NCI-H1417 (cell line): ENCODE data around the gene UST.
"Not testable (repeated sequence)": the region's sequence is repeated elsewhere in the genome, so short reads cannot be mapped to it uniquely, and the experiment has no call there.

Source experiments
- DNase-seq, 3 experiments: peaks; one replicate each; lab custom pipeline; 2025; lab: John Stamatoyannopoulos, UW

UST gene

DNA sequence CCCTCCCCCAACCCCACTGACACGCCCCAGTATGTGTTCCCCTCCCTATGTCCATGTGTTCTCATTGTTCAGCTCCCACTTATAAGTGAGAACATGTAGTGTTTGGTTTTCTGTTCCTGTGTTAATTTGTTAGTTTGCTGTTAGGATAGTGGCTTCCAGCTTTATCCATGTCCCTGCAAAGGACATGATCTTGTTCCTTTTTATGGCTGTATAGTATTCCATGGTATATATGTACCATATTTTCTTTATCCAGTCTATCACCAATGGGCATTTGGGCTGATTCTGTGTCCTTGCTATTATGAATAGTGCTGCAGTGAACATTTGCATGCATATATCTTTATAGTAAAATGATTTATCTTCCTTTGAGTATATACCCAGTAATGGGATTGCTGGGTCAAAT is 259.4 kb downstream of the UST start:
- not testable (repeated sequence) for DNase-seq

DNA sequence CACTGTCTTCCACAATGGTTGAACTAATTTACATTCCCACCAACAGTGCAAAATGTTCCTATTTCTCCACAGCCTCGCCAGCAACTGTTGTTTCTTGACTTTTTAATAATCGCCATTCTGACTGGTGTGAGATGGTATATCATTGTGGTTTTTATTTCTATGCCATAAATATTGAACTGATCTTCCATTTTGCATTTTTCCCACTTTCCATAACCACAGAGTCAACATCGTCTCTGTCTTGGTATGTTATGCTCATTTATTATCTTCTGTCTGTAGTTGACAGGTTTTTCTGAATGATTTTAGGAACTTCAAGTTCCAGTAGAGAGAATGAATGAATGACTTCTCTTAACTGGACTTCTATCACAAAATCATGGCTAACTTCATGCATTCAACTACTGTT is 259.8 kb downstream of the UST start:
- no peak for DNase-seq

- no peak for DNase-seq
Measured at GRCh38 chr6:149007846-149008245, 261.0 kb downstream of the UST start.

- DNase-seq: no peak
Measured at GRCh38 chr6:149008741-149009140, 261.9 kb downstream of the UST start.

GRCh38 chr6:149012040-149012545 is 265.3 kb downstream of the UST start:
- DNase-seq: peak in 1 of 3 experiments; percentile 75

GRCh38 chr6:149013586-149014344 is 266.9 kb downstream of the UST start:
- no peak for DNase-seq

GRCh38 chr6:149014631-149015534 is 268.1 kb downstream of the UST start:
- no peak for DNase-seq

GRCh38 chr6:149015535-149016525 is 269.0 kb downstream of the UST start:
- DNase-seq: no peak

DNA sequence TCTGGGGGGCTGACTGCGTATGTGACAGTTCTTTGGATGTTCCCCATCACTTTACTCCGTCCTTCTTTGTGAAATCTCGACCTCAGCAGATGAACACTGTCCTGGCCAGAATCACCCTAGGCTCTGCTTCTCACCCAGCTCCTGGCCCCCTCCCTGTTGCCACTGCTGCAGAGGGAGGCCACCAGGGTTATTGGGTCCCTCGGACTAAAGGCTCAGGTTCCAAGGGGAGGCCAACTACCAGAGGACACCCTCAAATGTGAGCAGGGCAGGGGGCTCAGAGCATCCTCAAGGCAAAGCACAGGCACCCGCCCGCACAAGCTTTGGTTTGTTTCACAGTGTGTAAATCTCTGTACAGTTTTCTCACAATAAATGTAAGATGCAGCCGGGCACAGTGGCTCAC is 269.9 kb downstream of the UST start:
- no peak for DNase-seq

GRCh38 chr6:149020319-149020718 is 273.5 kb downstream of the UST start:
- no peak for DNase-seq

GRCh38 chr6:149024361-149024760 is 277.5 kb downstream of the UST start:
- DNase-seq: no peak

DNA sequence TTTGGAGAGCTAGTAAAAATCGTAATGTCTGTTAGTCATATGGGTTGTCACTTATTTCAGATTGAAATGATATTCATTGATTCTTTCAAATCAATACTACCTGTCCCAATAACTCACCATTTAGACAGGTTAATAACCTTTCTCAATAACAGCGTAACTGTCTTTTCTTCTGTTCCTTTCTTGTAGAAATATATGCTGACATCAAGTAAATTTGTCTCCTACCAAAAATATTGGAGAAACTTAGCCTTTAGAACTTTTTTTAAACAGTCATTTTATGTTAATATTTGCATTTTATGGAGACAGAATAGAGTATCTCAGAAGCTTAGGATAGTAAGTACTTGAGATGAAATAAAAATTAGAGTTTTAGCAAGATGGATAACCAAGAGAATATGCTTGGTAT is 278.2 kb downstream of the UST start:
- no peak for DNase-seq

- peak; percentile 20 to 78 (median 77) for DNase-seq
Measured at GRCh38 chr6:149026530-149026942, 279.7 kb downstream of the UST start.

GRCh38 chr6:149027484-149027883 is 280.7 kb downstream of the UST start:
- DNase-seq: no peak

DNA sequence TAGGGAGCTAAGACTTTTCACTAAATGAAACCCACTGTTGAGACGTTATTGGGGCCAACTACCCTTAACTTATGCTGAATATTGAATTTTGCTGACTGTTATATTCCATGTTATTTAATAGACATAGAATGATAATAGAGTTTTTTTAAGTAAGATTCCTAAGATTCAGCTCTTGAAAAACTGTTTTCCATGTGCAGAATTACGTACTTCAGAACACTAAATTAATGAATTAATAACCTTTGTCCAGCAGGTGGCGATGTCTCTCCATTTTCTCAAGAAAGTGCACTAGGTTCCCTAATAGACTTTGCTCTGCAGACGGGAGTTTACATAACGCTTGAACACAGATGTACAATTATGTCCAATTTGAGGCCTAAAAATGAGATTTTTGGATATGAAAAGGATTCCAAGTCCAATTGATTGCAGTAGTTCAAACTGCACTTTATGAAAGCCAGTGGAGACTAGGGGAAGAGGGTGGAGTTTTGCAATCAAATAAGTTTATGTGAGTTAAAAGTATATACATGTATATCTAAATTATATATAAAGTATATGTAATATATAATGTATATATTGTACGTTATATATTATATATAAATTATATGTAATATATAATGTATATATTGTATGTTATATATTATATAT is 282.1 kb downstream of the UST start:
- DNase-seq: peak; percentile 65 to 96 (median 82)

- DNase-seq: no peak
Measured at GRCh38 chr6:149031201-149031858, 284.5 kb downstream of the UST start.

DNA sequence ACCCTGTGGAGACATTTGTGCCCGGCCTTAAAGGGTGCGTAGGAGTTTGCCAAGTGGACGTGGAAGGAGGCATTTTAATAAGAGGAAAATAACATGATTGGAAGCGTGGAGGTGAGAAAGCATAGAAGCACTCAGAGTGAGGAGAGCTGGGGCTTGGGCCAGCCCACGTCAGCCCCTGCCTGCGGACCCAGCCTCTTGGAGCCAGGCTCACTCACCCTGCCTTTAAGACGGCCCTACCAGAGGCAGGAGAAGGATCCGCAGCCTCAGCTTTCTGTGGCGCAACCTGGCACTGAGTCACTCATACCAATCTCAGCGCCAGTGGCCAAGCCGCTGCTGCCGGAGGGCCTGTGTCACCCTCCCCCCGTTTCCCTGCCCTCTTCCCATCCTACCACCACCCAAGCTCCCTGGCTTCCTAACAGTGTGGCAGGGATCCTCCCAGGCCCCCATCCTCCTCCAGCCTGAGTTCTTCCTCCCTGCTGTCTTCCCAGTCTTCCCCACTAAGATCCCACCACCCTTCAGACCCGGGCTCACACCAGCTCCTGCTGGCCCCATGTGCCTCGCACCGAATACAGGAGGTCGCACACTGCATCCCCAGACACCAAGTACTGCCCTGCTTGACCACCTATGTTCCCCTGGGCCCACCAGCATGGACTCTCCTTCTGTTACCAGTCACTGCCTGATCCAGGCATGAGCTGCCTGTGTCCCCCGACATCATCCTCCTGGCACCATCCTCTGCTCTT is 285.2 kb downstream of the UST start:
- no peak for DNase-seq

- DNase-seq: no peak
Measured at GRCh38 chr6:149032599-149033405, 286.0 kb downstream of the UST start.

DNA sequence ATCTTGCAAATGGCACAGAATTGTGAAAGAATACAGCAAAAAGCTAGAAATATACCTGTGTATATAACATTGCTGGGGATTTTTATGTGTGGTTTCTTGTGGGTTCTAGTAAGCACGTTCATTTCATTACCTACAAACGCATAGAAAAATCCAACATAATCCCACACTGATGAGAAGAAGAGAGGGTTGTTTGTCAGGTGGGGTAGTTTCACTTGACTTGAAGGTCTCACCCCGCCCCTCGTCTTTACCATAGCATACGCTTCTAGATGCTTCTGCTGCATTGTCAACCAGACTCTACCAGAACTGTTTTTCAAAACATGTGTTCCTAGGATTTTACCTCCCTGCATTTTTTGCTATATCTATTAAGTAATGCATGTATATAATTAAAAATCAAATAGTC is 286.6 kb downstream of the UST start:
- no peak for DNase-seq
